H1 (cell line): ENCODE results near the gene SLAMF1. TPM values are rescaled to one million over a fixed set of nuclear protein-coding genes. Genes with fewer than 3 reads are reported as not detected.

ENCODE experiments used
- CTCF ChIA-PET: fragments of 300-600 bp; sonication (Branson Sonifier 250); formaldehyde crosslinking; loops from one replicate; lab custom pipeline; 2021; ENCODE audit not compliant: partially characterized antibody; lab: Charles Lee
- POLR2A ChIA-PET: fragments of 300-600 bp; sonication (Branson Sonifier 250); formaldehyde crosslinking; loops from one replicate; lab custom pipeline; 2021; ENCODE audit warnings: inconsistent platforms; ENCODE audit not compliant: partially characterized antibody; lab: Charles Lee
- DNase-seq, 2 experiments: peaks; one replicate each; pipeline versions ENCODE4 v3.0.0 to v3.0.0-alpha.2; 2010 to 2022; ENCODE audit warnings: low spot score in 2 of 2, low read depth in 1 of 2, mixed read lengths in 1 of 2
- FAIRE-seq: peaks from 2 replicates; lab custom pipeline; 2011; peaks lifted over from hg19 to GRCh38; lab: Jason Lieb, UNC
- H2AFZ ChIP-seq: 2 replicates; pipeline ENCODE4 v1.8.1; 2012; ENCODE audit warnings: low read length, inconsistent platforms
- H2AK5ac ChIP-seq: 2 replicates; pipeline ENCODE4 v1.6.1; 2013; ENCODE audit warnings: low read depth, low read length
- H2BK120ac ChIP-seq: replicated peaks from 2 replicates; pipeline ENCODE3; 2013; ENCODE audit warnings: low read depth, low read length, inconsistent platforms
- H2BK12ac ChIP-seq: 2 replicates; pipeline ENCODE4 v1.6.1; 2013; ENCODE audit warnings: low read depth, low read length
- H2BK15ac ChIP-seq: 2 replicates; pipeline ENCODE4 v1.6.1; 2013; ENCODE audit warnings: low read length
- H2BK20ac ChIP-seq: 2 replicates; pipeline ENCODE4 v1.6.1; 2013; ENCODE audit warnings: low read length
- H2BK5ac ChIP-seq: 2 replicates; pipeline ENCODE4 v1.6.1; 2013; ENCODE audit warnings: low read depth, low read length
- H3K14ac ChIP-seq: 2 replicates; pipeline ENCODE4 v1.6.1; 2013; ENCODE audit warnings: inconsistent platforms; ENCODE audit not compliant: insufficient read length
- H3K18ac ChIP-seq: 2 replicates; pipeline ENCODE4 v1.6.1; 2013; ENCODE audit warnings: low read length; ENCODE audit errors: extremely low read depth
- H3K23ac ChIP-seq: 2 replicates; pipeline ENCODE4 v1.6.1; 2013; ENCODE audit warnings: inconsistent platforms; ENCODE audit not compliant: insufficient read length
- H3K23me2 ChIP-seq: 2 replicates; pipeline ENCODE4 v1.6.1; 2013; ENCODE audit warnings: low read depth, low read length
- H3K27ac ChIP-seq: 2 replicates; pipeline ENCODE4 v1.6.1; 2011; ENCODE audit warnings: low read depth, low read length, inconsistent platforms
- H3K27me3 ChIP-seq, 4 experiments: replicated peaks in 1 of 4; 1 replicate in 1 of 4; 2 replicates in 3 of 4; pipeline versions ENCODE4 v1.6.1 to v1.8.1; 2011 to 2013; ENCODE audit warnings: low read length in 3 of 4, mild to moderate bottlenecking in 3 of 4, inconsistent platforms in 2 of 4, mixed read lengths in 2 of 4, moderate library complexity in 1 of 4; ENCODE audit not compliant: control insufficient read depth in 3 of 4, insufficient read depth in 3 of 4; ENCODE audit errors: extremely low read depth in 1 of 4
- H3K36me3 ChIP-seq, 4 experiments: 2 replicates each; pipeline versions ENCODE4 v1.6.1 to v1.8.1; 2011 to 2013; ENCODE audit warnings: mild to moderate bottlenecking in 4 of 4, low read length in 3 of 4, moderate library complexity in 2 of 4, control low read depth in 1 of 4, inconsistent platforms in 1 of 4; ENCODE audit not compliant: insufficient read depth in 4 of 4, control insufficient read depth in 2 of 4
- H3K4ac ChIP-seq: replicated peaks from 2 replicates; pipeline ENCODE3; 2013; ENCODE audit warnings: low read length, low read depth, mixed read lengths, inconsistent platforms; ENCODE audit not compliant: insufficient read length
- H3K4me1 ChIP-seq, 4 experiments: replicated peaks in 1 of 4; 1 replicate in 1 of 4; 2 replicates in 3 of 4; pipeline versions ENCODE4 v1.6.1 to v1.8.1; 2011 to 2013; ENCODE audit warnings: low read length in 3 of 4, inconsistent platforms in 2 of 4, mixed read lengths in 1 of 4; ENCODE audit not compliant: insufficient read depth in 4 of 4, control insufficient read depth in 3 of 4
- H3K4me2 ChIP-seq, 2 experiments: 2 replicates each; pipeline versions ENCODE4 v1.6.1 to v1.8.1; 2011 to 2013; ENCODE audit warnings: low read depth in 2 of 2, low read length in 2 of 2, control low read depth in 1 of 2, inconsistent platforms in 1 of 2, mild to moderate bottlenecking in 1 of 2; ENCODE audit not compliant: insufficient read depth in 1 of 2
- H3K4me3 ChIP-seq, 4 experiments: fragments of 200-600, 300-600 bp in 1 of 4; sonication (generic), shearing (Covaris generic), sonication (Bioruptor Twin) in 1 of 4; 2 replicates each; pipeline versions ENCODE4 v1.5.1 to v1.8.1; 2011 to 2016; ENCODE audit warnings: low read length in 4 of 4, low read depth in 3 of 4, control low read depth in 2 of 4, inconsistent platforms in 2 of 4, mild to moderate bottlenecking in 2 of 4, mixed read lengths in 1 of 4, moderate library complexity in 1 of 4; ENCODE audit not compliant: insufficient read depth in 2 of 4; ENCODE audit errors: extremely low read depth in 1 of 4
- H3K56ac ChIP-seq: replicated peaks from 2 replicates; pipeline ENCODE3; 2013; ENCODE audit warnings: low read depth, mild to moderate bottlenecking, mixed read lengths, low read length, inconsistent platforms; ENCODE audit not compliant: insufficient read length
- H3K79me1 ChIP-seq: 2 replicates; pipeline ENCODE4 v1.6.1; 2013; ENCODE audit warnings: low read depth, low read length, control low read depth
- H3K79me2 ChIP-seq, 2 experiments: 2 replicates each; pipeline versions ENCODE4 v1.6.1 to v1.8.1; 2012 to 2013; ENCODE audit warnings: low read length in 2 of 2, mild to moderate bottlenecking in 2 of 2, inconsistent platforms in 1 of 2; ENCODE audit not compliant: insufficient read depth in 2 of 2, control insufficient read depth in 1 of 2
- H3K9ac ChIP-seq, 4 experiments: replicated peaks in 1 of 4; 1 replicate in 1 of 4; 2 replicates in 3 of 4; pipeline versions ENCODE4 v1.6.1 to v1.8.1; 2011 to 2013; ENCODE audit warnings: low read depth in 3 of 4, low read length in 3 of 4, control low read depth in 2 of 4, mild to moderate bottlenecking in 2 of 4, moderate library complexity in 2 of 4, inconsistent platforms in 1 of 4; ENCODE audit errors: extremely low read depth in 1 of 4
- H3K9me3 ChIP-seq, 2 experiments: 2 replicates each; pipeline versions ENCODE4 v1.6.1 to v1.8.1; 2012 to 2013; ENCODE audit warnings: mild to moderate bottlenecking in 2 of 2, moderate library complexity in 2 of 2, control low read depth in 1 of 2, inconsistent platforms in 1 of 2, low read depth in 1 of 2, low read length in 1 of 2, mixed read lengths in 1 of 2; ENCODE audit not compliant: insufficient read depth in 2 of 2
- H4K20me1 ChIP-seq, 2 experiments: replicated peaks in 1 of 2; 2 replicates each; pipeline versions ENCODE3 to v1.8.1; 2011 to 2013; ENCODE audit warnings: inconsistent platforms in 2 of 2, low read length in 2 of 2, mild to moderate bottlenecking in 1 of 2; ENCODE audit not compliant: insufficient read depth in 2 of 2, control insufficient read depth in 1 of 2
- H4K5ac ChIP-seq: 2 replicates; pipeline ENCODE4 v1.6.1; 2013; ENCODE audit warnings: low read length, low read depth, mixed read lengths, inconsistent platforms; ENCODE audit not compliant: insufficient read length
- H4K8ac ChIP-seq: 2 replicates; pipeline ENCODE4 v1.8.0; 2013; ENCODE audit warnings: mild to moderate bottlenecking, moderate library complexity, low read length, inconsistent platforms; ENCODE audit not compliant: insufficient read depth; ENCODE audit errors: extremely low read depth
- H4K91ac ChIP-seq: replicated peaks from 2 replicates; pipeline ENCODE3; 2013; ENCODE audit warnings: low read length, mixed read lengths, inconsistent platforms; ENCODE audit not compliant: insufficient read length
- BCL11A ChIP-seq, 2 experiments: IDR thresholded peaks; one replicate each; pipeline ENCODE4 v1.6.1; 2011; ENCODE audit warnings: low read depth in 2 of 2, low read length in 2 of 2, mild to moderate bottlenecking in 2 of 2
- CBX5 ChIP-seq: fragments of 300-800, 300-1000 bp; sonication (generic); IDR thresholded peaks from 2 replicates; pipeline ENCODE4 v1.7.1; 2016; ENCODE audit warnings: antibody characterized with exemption, low read length, low read depth
- WGBS, 2 experiments: shearing (Covaris generic) in 1 of 2; methylation state at CpG; one replicate each; pipeline versions ENCODE4 v1.1.6 to v1.1.7; 2013 to 2015; ENCODE audit warnings: low lambda C conversion rate in 2 of 2, mixed read lengths in 2 of 2, inconsistent platforms in 1 of 2, low coverage in 1 of 2, missing lambda C conversion rate in 1 of 2; ENCODE audit not compliant: insufficient replicate concordance in 2 of 2, insufficient coverage in 1 of 2, insufficient read length in 1 of 2; ENCODE audit errors: extremely low coverage in 1 of 2, missing lambda C conversion rate in 1 of 2; 5-methylcytosine and 5-hydroxymethylcytosine counted together
- polyA plus RNA-seq, 7 experiments: library from polyadenylated mRNA; depleted of rRNA in 3 of 7; stranded (reverse) in 5 of 7; unstranded in 2 of 7; fragments of >200 nt in 5 of 7; fragments of 200-250 nt in 2 of 7; gene quantifications; 1 replicate in 5 of 7; 2 replicates in 1 of 7; 4 replicates in 1 of 7; pipeline versions ENCODE4 v1.2.1 to v1.2.3, GENCODE V29; 2011 to 2013; ENCODE audit warnings: missing spikeins in 2 of 7, mixed read lengths in 2 of 7
- total RNA-seq: library from RNA; stranded (reverse); fragmentation: NEBNext Ultra II Directional; extraction: Animal tissue kit (Norgen Biotek cat#: 25700); gene quantifications from 2 replicates; pipeline ENCODE4 v1.2.1, GENCODE V29; 2021

Gene SLAMF1
- total and polyA plus RNA-seq, 2 of the 8 experiments (the other 6 are each of a cell fraction or from before 2014, with no cell fraction given) = not detected

- no peak overlapping the region for H2AFZ ChIP-seq
- H2BK12ac ChIP-seq = no peak overlapping the region
- H3K23ac ChIP-seq = no peak overlapping the region
- no peak overlapping the region; the same call in 1 of the 2 replicates for H2BK5ac ChIP-seq
- WGBS, 2 experiments = 93% methylated on average over 2 of the region's 2 CpGs; no CpG with 5 or more reads in 1 of the 2 experiments
- H2BK15ac ChIP-seq = no peak overlapping the region
- H3K56ac ChIP-seq = no peak overlapping the region
- no peak overlapping the region for H3K27ac ChIP-seq
- H3K27me3 ChIP-seq = no peaks in the 10 kb centered on the region
- no peak overlapping the region for H4K91ac ChIP-seq
- H4K5ac ChIP-seq = no peak overlapping the region
- POLR2A ChIA-PET = no interaction called here
- H3K4me3 ChIP-seq = no peak overlapping the region
- no peaks in the 10 kb centered on the region; a peak in 1 of 8 replicates for H3K36me3 ChIP-seq
- H3K4me2 ChIP-seq = no peak overlapping the region
- H3K4me1 ChIP-seq = peaks cover 1 to 8% (median 4%) of the 10 kb centered on the region in 4 experiments; a peak in 4 of 7 replicates
- no peak overlapping the region; the same call in 1 of the 2 replicates for H4K8ac ChIP-seq
- H3K79me1 ChIP-seq = no peaks in the 10 kb centered on the region
- H2AK5ac ChIP-seq = no peak overlapping the region
- H3K4ac ChIP-seq = no peak overlapping the region
- FAIRE-seq = no peak
- H4K20me1 ChIP-seq = no peaks in the 10 kb centered on the region
- H3K14ac ChIP-seq = no peak overlapping the region
- no peaks in the 10 kb centered on the region for H3K79me2 ChIP-seq
- CTCF ChIA-PET = interaction anchor here (1.5 to 3.1 kb wide), 2 partner anchors 13 kb away, joined by 3 to 11 read pairs; no protein-coding TSS in a partner anchor
- no peak overlapping the region for H3K9ac ChIP-seq
- H2BK20ac ChIP-seq = no peak overlapping the region
- no peak overlapping the region for H2BK120ac ChIP-seq
- H3K9me3 ChIP-seq = peaks cover 4 to 5% of the 10 kb centered on the region in 2 experiments; a peak in 3 of 4 replicates
- no peak overlapping the region for H3K18ac ChIP-seq
- no peaks in the 10 kb centered on the region for H3K23me2 ChIP-seq
- no peak for DNase-seq
- TF ChIP-seq BCL11A (IDR thresholded peaks at IDR 0.05; ENCODE audit: low read depth in 2 of 2, low read length in 2 of 2) = no peak
- no peak for TF ChIP-seq CBX5
These were observed 21.1 kb upstream of the SLAMF1 start for GRCh38 chr1:160667896-160668295.
